GM12891 (cell line): Measurements from ENCODE around the gene EFNA2.

Experiments
- DNase-seq: peaks from one replicate; pipeline ENCODE4 v3.0.0; 2011; ENCODE audit warnings: low spot score; ENCODE audit not compliant: insufficient read length
- FAIRE-seq: peaks from 2 replicates; lab custom pipeline; 2011; peaks lifted over from hg19 to GRCh38; lab: Jason Lieb, UNC
- PAX5 ChIP-seq: IDR thresholded peaks from 2 replicates; pipeline ENCODE4 v1.6.1; 2011; ENCODE audit warnings: low read length, moderate library complexity, mild to moderate bottlenecking; ENCODE audit not compliant: insufficient read depth, severe bottlenecking
- POLR2A ChIP-seq: IDR thresholded peaks from 2 replicates; pipeline ENCODE4 v1.6.1; 2011; ENCODE audit warnings: low read depth, low read length, control low read depth
- POLR2AphosphoS5 ChIP-seq: IDR thresholded peaks from 2 replicates; pipeline ENCODE4 v1.6.1; 2011; ENCODE audit warnings: low read depth, low read length, control low read depth
- POU2F2 ChIP-seq: IDR thresholded peaks from 2 replicates; pipeline ENCODE4 v1.6.1; 2011; ENCODE audit warnings: low read depth, mild to moderate bottlenecking, control low read depth, low read length, moderate library complexity
- SPI1 ChIP-seq: IDR thresholded peaks from 2 replicates; pipeline ENCODE4 v1.6.1; 2011; ENCODE audit warnings: low read depth, low read length, control low read depth
- TAF1 ChIP-seq: IDR thresholded peaks from 2 replicates; pipeline ENCODE4 v1.6.1; 2011; ENCODE audit warnings: low read depth, low read length, control low read depth

Gene EFNA2

DNA sequence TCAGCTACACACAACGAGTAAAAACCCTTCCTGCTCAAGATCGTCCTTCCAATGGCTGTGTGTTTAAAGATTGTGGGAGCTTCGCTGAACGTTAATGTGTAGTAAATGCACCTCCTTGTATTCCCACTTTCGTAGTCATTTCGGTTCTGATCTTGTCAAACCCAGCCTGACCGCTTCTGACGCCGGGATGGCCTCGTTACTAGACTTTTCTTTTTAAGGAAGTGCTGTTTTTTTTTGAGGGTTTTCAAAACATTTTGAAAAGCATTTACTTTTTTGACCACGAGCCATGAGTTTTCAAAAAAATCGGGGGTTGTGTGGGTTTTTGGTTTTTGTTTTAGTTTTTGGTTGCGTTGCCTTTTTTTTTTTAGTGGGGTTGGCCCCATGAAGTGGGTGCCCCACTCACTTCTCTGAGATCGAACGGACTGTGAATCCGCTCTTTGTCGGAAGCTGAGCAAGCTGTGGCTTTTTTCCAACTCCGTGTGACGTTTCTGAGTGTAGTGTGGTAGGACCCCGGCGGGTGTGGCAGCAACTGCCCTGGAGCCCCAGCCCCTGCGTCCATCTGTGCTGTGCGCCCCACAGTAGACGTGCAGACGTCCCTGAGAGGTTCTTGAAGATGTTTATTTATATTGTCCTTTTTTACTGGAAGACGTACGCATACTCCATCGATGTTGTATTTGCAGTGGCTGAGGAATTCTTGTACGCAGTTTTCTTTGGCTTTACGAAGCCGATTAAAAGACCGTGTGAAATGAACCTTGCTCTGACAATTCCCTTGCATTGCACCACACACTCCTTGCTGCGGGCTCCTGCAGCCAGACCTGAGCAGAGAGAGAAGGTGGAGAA, 13.0 kb upstream of the EFNA2 start:
- TF ChIP-seq POLR2A (no peak), POLR2AphosphoS5 (no peak), PAX5 (no peak), POU2F2 (no peak), TAF1 (no peak), SPI1 (no peak)
- DNase-seq (no peak), FAIRE-seq (no peak)

- peak; percentile 5 for FAIRE-seq
- no peak for DNase-seq
- TF ChIP-seq POU2F2, result no peak
- peak; percentile 87 for TF ChIP-seq POLR2A
- no peak for TF ChIP-seq TAF1
- peak; percentile 94 for TF ChIP-seq POLR2AphosphoS5
Measured at GRCh38 chr19:1273263-1274041, 12.2 kb upstream of the EFNA2 start.

GRCh38 chr19:1274081-1274851, 11.4 kb upstream of the EFNA2 start:
- TF ChIP-seq POU2F2, result 0 out of 2 replicates have a peak, but pooled peaks have one; percentile 22
- TF ChIP-seq POLR2A, result peak; percentile 47; the same call in 1 of the 2 replicates
- no peak for TF ChIP-seq SPI1
- TF ChIP-seq TAF1, result no peak
- no peak for DNase-seq
- FAIRE-seq, result no peak

- FAIRE-seq, result no peak
- DNase-seq, result no peak
- TF ChIP-seq SPI1, result no peak
- TF ChIP-seq POLR2AphosphoS5, result no peak; the same call in 1 of the 2 replicates
- TF ChIP-seq PAX5, result no peak
- TF ChIP-seq TAF1, result no peak
- no peak for TF ChIP-seq POU2F2
- peak; percentile 25 for TF ChIP-seq POLR2A
Measured at GRCh38 chr19:1274852-1275259, 10.8 kb upstream of the EFNA2 start.

GRCh38 chr19:1275260-1275975, 10.3 kb upstream of the EFNA2 start, which contains the start of gene FAM174C:
FAM174C (plus strand) TSS chr19:1275530; CDS start chr19:1275550, 20 bp downstream.
- FAIRE-seq (peak; percentile 100), DNase-seq (peak; percentile 97)
- TF ChIP-seq PAX5, result peak; percentile 69
- TF ChIP-seq SPI1, result no peak
- TF ChIP-seq POLR2AphosphoS5, result peak; percentile 85; the same call in 1 of the 2 replicates
- no peak for TF ChIP-seq POU2F2
- peak; percentile 80 for TF ChIP-seq POLR2A
- TF ChIP-seq TAF1, result peak; percentile 58; the same call in 1 of the 2 replicates

GRCh38 chr19:1275976-1276627, 9.6 kb upstream of the EFNA2 start:
- no peak for DNase-seq
- FAIRE-seq, result peak; percentile 20
- TF ChIP-seq TAF1, result no peak
- TF ChIP-seq POLR2AphosphoS5, result 0 out of 2 replicates have a peak, but pooled peaks have one; percentile 8
- no peak for TF ChIP-seq POU2F2
- no peak for TF ChIP-seq SPI1
- TF ChIP-seq PAX5, result no peak
- no peak; the same call in 1 of the 2 replicates for TF ChIP-seq POLR2A

GRCh38 chr19:1276628-1277022, 9.0 kb upstream of the EFNA2 start:
- DNase-seq, result no peak
- no peak for TF ChIP-seq PAX5
- peak; percentile 70 for FAIRE-seq

GRCh38 chr19:1277061-1277460, 8.6 kb upstream of the EFNA2 start:
- DNase-seq (no peak), FAIRE-seq (peak; percentile 31)
- TF ChIP-seq PAX5, result no peak
- no peak for TF ChIP-seq POLR2AphosphoS5
- TF ChIP-seq POLR2A, result no peak
- TF ChIP-seq SPI1, result no peak
- no peak for TF ChIP-seq POU2F2
- TF ChIP-seq TAF1, result no peak

DNA sequence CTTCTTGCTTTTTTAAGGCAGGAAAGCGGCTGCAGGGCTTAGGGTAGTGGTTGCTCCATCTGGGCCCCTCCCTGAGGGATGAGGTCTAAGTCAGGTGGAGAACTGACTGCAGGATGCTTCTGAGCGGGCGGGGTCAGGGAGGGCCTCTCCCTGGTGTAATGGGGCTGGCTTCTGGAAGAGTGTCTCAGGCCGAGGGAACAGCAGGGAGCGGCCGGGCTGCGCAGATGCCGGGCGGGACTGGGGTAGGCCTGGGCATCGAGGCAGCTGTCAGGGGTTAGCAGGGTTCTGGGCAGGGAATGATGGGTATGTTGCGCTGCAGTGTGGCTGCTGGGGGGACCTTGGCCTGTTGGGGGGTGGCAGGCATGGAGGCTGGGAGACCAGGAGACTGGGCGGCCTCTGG, 7.6 kb upstream of the EFNA2 start:
- FAIRE-seq (no peak), DNase-seq (no peak)
- TF ChIP-seq TAF1 (no peak), SPI1 (no peak), POLR2A (no peak), PAX5 (no peak), POU2F2 (no peak), POLR2AphosphoS5 (no peak)
